Mammary epithelial cell (primary cell): ENCODE measurements around the gene COG5.

ENCODE experiments used
- CTCF ChIP-seq, 2 donors: IDR thresholded peaks in 1 of 2; conservative IDR thresholded peaks in 1 of 2; 2 replicates each; pipeline ENCODE4 v1.5.1; 2011 to 2012; ENCODE audit warnings: inconsistent platforms in 2 of 2, low read length in 2 of 2, mild to moderate bottlenecking in 2 of 2, control low read depth in 1 of 2, low read depth in 1 of 2; ENCODE audit not compliant: insufficient read depth in 1 of 2; ENCODE audit errors: extremely low read depth in 1 of 2
- EZH2 ChIP-seq: IDR thresholded peaks from 2 replicates; pipeline ENCODE4 v1.6.1; 2012; ENCODE audit warnings: low read length, inconsistent platforms, borderline replicate concordance

GRCh38 chr7:107313355-107313754 lies 250.4 kb downstream of the COG5 start:
- TF ChIP-seq CTCF (conservative IDR thresholded peaks at IDR 0.05 in 1 of 2, IDR thresholded peaks at IDR 0.05 in 1 of 2; ENCODE audit: extremely low read depth in 1 of 2, insufficient read depth in 1 of 2, low read depth in 1 of 2, low read length in 2 of 2) (no peak), EZH2 (no peak)
